Measurements from ENCODE around the gene DYNC2LI1. TPM values are rescaled to one million over a fixed set of nuclear protein-coding genes. Genes with fewer than 3 reads are reported as not detected.

DYNC2LI1 gene
- total RNA-seq, 2 experiments from 2014 or later = 9.6 to 10.0 TPM

Other genes with a start within 250 kb of the DYNC2LI1 start
- 10 to 100 TPM; 34.5 to 35.2 TPM for gene THADA, start 178.0 kb upstream of the DYNC2LI1 start, total RNA-seq
- under 1 TPM; 0.64 to 0.89 TPM for gene PLEKHH2, start 136.8 kb upstream of the DYNC2LI1 start, total RNA-seq
- under 1 TPM; 0.18 to 0.31 TPM for gene C1GALT1C1L, start 97.6 kb upstream of the DYNC2LI1 start, total RNA-seq
- gene ABCG5, start 64.8 kb downstream of the DYNC2LI1 start, total RNA-seq = not detected
- gene ABCG8, start 64.9 kb downstream of the DYNC2LI1 start, total RNA-seq = not detected
- gene LRPPRC, start 221.9 kb downstream of the DYNC2LI1 start, total RNA-seq = 100 to 1,000 TPM; 220 to 221 TPM